SK-N-SH treated with all-trans-retinoic acid at 6 μM for 48 hours (cell line): ENCODE data around the gene VPS35.

Source experiments
- ATAC-seq: fragments of 200-7000 bp; cut with Tn5 transposase; 3 replicates; pipeline ENCODE4 v1.9.1; 2020; ENCODE audit warnings: mild to moderate bottlenecking, moderate library complexity
- ARNTL ChIP-seq: fragments of 450-650 bp; formaldehyde crosslinking; IDR thresholded peaks from 2 replicates; pipeline ENCODE4 v1.5.0; 2020; ENCODE audit warnings: low read depth, mild to moderate bottlenecking, moderate library complexity, borderline replicate concordance
- CSDC2 ChIP-seq: fragments of 250-450 bp; sonication (Bioruptor Pico); IDR thresholded peaks from 2 replicates; pipeline ENCODE4 v1.5.0; 2020; ENCODE audit warnings: mild to moderate bottlenecking, moderate library complexity
- ESRRG ChIP-seq: fragments of 250-450 bp; sonication (Bioruptor Pico); IDR thresholded peaks from 2 replicates; pipeline ENCODE4 v1.6.1; 2021; ENCODE audit warnings: mild to moderate bottlenecking
- ISL1 ChIP-seq: fragments of 250-450 bp; sonication (Bioruptor Pico); IDR thresholded peaks from 2 replicates; pipeline ENCODE4 v2.1.2; 2022; ENCODE audit warnings: mild to moderate bottlenecking, moderate library complexity
- PPARA ChIP-seq: fragments of 250-450 bp; sonication (Bioruptor Pico); IDR thresholded peaks from 2 replicates; pipeline ENCODE4 v1.5.0; 2020; ENCODE audit warnings: mild to moderate bottlenecking, borderline replicate concordance
- RARB ChIP-seq: fragments of 250-450 bp; sonication (Bioruptor Pico); IDR thresholded peaks from 2 replicates; pipeline ENCODE4 v1.8.0; 2021; ENCODE audit warnings: mild to moderate bottlenecking, moderate library complexity
- SNAI2 ChIP-seq: fragments of 250-450 bp; sonication (Bioruptor Pico); IDR thresholded peaks from 2 replicates; pipeline ENCODE4 v1.5.0; 2020; ENCODE audit warnings: mild to moderate bottlenecking, moderate library complexity
- TCF4 ChIP-seq: fragments of 250-450 bp; sonication (Bioruptor Pico); IDR thresholded peaks from 2 replicates; pipeline ENCODE4 v1.8.0; 2021; ENCODE audit warnings: mild to moderate bottlenecking, moderate library complexity, borderline replicate concordance
- ZFP30 ChIP-seq: fragments of 450-650 bp; formaldehyde crosslinking; IDR thresholded peaks from 2 replicates; pipeline ENCODE4 v1.5.0; 2022; ENCODE audit warnings: mild to moderate bottlenecking, moderate library complexity
- ZNF565 ChIP-seq: fragments of 450-650 bp; formaldehyde crosslinking; conservative IDR thresholded peaks from 2 replicates; pipeline ENCODE4 v1.5.0; 2020; ENCODE audit warnings: low read depth, mild to moderate bottlenecking, moderate library complexity
- ZNF70 ChIP-seq: fragments of 450-650 bp; formaldehyde crosslinking; IDR thresholded peaks from 2 replicates; pipeline ENCODE4 v1.5.0; 2020; ENCODE audit warnings: mild to moderate bottlenecking, moderate library complexity
- TF ChIP-seq, protein P1 (sequence below): fragments of 250-450 bp; sonication (Bioruptor Pico); IDR thresholded peaks from 2 replicates; pipeline ENCODE4 v1.8.0; 2020; ENCODE audit warnings: mild to moderate bottlenecking, moderate library complexity, borderline replicate concordance
- TF ChIP-seq, protein P2 (sequence below): fragments of 250-450 bp; sonication (Bioruptor Pico); IDR thresholded peaks from 2 replicates; pipeline ENCODE4 v1.8.0; 2021; ENCODE audit warnings: low read depth, mild to moderate bottlenecking, moderate library complexity, borderline replicate concordance
- TF ChIP-seq, protein P3 (sequence below): fragments of 250-450 bp; sonication (Bioruptor Pico); IDR thresholded peaks from 2 replicates; pipeline ENCODE4 v1.5.1; 2021; ENCODE audit warnings: mild to moderate bottlenecking, moderate library complexity
- TF ChIP-seq, protein P4 (sequence below): fragments of 250-450 bp; sonication (Bioruptor Pico); IDR thresholded peaks from 2 replicates; pipeline ENCODE4 v1.5.0; 2020; ENCODE audit warnings: mild to moderate bottlenecking, moderate library complexity
- TF ChIP-seq, protein P5 (sequence below): fragments of 250-450 bp; sonication (Bioruptor Pico); IDR thresholded peaks from 2 replicates; pipeline ENCODE4 v1.5.1; 2020; ENCODE audit warnings: low read depth, mild to moderate bottlenecking, moderate library complexity

VPS35 gene

DNA sequence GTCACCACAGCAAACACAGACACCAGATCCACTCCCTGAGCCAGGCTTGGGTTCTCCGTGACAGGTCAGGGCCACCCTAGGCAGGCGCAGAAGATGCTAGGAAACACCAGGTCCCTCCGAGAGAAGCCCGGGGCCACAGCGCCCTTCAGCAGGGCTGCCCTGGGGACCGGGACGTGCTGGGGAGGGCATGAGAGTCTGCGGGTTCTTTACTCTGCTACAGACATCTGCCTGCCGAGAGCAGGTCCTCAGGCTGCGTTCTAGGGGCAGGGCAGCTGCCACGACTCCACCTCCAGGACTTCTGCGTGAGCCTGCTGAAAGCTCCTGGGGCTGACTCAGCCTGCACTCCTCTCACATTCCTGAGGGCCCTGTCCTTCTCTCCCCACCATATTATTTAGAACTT lies 47.7 kb upstream of the VPS35 start:
- no peak for TF ChIP-seq ISL1 (CRISPR knock-in tag)
- peak; percentile 39; the same call in 1 of the 3 replicates for ATAC-seq

DNA sequence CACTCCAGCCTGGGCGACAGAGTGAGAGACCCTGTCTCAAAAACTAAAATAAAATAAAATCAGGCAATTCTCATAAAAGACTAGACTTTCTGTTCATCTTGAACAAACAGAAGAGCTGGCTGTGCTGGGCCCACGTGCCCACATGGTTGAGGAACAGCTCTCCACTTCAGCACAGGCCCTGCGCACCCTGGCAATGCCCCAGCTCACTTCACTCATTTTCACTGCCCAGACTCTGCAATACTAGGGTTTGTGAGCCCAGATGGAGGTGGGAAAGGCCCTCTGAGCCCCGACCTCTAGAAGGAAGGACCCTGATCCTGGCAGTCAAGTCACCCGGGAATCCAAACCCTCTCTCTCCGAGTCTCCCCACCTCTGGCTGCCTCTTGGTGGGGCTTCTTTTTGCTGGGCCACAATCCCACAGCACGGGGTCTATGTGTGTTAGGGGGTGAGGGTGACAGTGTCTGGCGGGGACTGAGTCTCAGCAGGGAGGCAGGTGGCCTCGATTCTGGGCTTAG lies 44.4 kb upstream of the VPS35 start:
- no peak for ATAC-seq
- TF ChIP-seq ZFP30 (CRISPR knock-in tag) (no peak), ESRRG (CRISPR knock-in tag) (no peak), RARB (CRISPR knock-in tag) (no peak)

DNA sequence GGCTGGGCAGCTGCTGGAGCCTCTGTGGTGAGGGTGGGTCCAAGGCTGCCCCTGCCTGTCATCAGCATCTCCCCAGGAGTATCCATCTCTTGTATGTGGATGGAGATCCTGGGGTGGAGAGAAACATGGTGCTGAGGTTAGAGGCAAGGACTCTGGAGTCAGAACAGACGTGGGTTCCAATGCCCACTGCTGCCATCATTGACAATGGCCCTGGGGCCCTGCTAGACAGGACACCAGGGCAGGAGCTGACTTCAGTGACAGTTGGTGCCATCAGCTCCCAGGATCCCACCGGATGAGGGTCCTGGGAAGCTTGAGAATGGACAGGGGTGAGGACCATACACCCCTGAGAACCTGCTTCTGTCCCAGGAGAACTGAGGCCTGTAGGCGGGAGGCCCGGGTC lies 43.6 kb upstream of the VPS35 start:
- TF ChIP-seq ISL1 (CRISPR knock-in tag) (no peak), PPARA (CRISPR knock-in tag) (no peak), ZFP30 (CRISPR knock-in tag) (no peak), ARNTL (CRISPR knock-in tag) (no peak), CSDC2 (CRISPR knock-in tag) (no peak)
- TF ChIP-seq, protein P1, sequence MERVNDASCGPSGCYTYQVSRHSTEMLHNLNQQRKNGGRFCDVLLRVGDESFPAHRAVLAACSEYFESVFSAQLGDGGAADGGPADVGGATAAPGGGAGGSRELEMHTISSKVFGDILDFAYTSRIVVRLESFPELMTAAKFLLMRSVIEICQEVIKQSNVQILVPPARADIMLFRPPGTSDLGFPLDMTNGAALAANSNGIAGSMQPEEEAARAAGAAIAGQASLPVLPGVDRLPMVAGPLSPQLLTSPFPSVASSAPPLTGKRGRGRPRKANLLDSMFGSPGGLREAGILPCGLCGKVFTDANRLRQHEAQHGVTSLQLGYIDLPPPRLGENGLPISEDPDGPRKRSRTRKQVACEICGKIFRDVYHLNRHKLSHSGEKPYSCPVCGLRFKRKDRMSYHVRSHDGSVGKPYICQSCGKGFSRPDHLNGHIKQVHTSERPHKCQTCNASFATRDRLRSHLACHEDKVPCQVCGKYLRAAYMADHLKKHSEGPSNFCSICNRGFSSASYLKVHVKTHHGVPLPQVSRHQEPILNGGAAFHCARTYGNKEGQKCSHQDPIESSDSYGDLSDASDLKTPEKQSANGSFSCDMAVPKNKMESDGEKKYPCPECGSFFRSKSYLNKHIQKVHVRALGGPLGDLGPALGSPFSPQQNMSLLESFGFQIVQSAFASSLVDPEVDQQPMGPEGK, result no peak
- TF ChIP-seq, protein P2, sequence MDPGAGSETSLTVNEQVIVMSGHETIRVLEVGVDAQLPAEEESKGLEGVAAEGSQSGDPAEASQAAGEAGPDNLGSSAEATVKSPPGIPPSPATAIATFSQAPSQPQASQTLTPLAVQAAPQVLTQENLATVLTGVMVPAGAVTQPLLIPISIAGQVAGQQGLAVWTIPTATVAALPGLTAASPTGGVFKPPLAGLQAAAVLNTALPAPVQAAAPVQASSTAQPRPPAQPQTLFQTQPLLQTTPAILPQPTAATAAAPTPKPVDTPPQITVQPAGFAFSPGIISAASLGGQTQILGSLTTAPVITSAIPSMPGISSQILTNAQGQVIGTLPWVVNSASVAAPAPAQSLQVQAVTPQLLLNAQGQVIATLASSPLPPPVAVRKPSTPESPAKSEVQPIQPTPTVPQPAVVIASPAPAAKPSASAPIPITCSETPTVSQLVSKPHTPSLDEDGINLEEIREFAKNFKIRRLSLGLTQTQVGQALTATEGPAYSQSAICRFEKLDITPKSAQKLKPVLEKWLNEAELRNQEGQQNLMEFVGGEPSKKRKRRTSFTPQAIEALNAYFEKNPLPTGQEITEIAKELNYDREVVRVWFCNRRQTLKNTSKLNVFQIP (CRISPR knock-in tag), result no peak

DNA sequence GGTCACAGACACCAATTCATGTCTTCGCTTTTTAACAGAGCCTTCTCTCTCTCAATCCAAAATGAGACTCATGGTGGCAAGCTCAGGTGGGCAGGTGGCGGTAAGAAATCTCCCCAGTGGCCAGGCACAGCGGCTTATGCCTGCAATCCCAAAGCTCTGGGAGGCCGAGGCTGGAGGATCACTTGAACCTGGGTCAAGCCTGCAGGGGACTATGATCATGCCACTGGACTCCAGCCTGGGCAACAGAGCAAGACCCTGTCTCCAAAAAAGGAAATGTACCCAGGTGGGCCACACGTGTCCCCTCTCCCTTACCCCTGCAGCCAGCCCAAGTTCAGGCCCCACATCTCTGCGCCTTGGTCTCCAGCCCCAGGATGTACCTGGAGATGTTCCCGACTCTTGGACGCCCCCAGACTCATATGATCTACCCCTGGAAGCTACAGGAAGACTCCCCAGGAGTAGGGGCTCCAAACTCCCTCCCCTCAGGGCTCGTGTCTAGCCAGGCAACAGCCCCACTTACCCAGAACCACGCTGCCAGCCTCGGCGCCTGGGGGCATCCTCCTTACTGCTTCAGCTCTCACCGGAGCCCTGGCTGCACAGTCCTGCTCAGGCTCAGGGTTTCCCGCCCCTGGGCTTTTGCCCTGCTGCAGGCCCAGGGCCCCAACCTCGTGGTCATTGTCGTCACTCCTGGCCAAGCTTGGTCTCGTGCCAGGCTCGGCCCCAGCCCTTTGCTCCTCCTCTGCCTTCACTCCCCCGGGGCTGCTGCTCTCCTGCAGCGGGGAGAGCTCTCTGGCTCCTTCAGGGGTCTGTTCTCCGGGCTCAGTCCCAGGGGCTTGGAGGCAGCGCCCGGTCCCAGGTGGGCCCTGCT lies 42.9 kb upstream of the VPS35 start:
- ATAC-seq, result no peak

More for the DNA sequence above, 43.6 kb upstream of the VPS35 start:
- ATAC-seq, result no peak; the same call in 2 of the 3 replicates

More for the DNA sequence above, 42.9 kb upstream of the VPS35 start:
- TF ChIP-seq, protein P3, sequence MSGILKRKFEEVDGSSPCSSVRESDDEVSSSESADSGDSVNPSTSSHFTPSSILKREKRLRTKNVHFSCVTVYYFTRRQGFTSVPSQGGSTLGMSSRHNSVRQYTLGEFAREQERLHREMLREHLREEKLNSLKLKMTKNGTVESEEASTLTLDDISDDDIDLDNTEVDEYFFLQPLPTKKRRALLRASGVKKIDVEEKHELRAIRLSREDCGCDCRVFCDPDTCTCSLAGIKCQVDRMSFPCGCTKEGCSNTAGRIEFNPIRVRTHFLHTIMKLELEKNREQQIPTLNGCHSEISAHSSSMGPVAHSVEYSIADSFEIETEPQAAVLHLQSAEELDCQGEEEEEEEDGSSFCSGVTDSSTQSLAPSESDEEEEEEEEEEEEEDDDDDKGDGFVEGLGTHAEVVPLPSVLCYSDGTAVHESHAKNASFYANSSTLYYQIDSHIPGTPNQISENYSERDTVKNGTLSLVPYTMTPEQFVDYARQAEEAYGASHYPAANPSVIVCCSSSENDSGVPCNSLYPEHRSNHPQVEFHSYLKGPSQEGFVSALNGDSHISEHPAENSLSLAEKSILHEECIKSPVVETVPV (CRISPR knock-in tag), result no peak
- no peak for TF ChIP-seq RARB (CRISPR knock-in tag)
- TF ChIP-seq SNAI2 (CRISPR knock-in tag), result no peak
- TF ChIP-seq ZNF70 (CRISPR knock-in tag), result no peak
- TF ChIP-seq PPARA (CRISPR knock-in tag), result no peak
- TF ChIP-seq, protein P4, sequence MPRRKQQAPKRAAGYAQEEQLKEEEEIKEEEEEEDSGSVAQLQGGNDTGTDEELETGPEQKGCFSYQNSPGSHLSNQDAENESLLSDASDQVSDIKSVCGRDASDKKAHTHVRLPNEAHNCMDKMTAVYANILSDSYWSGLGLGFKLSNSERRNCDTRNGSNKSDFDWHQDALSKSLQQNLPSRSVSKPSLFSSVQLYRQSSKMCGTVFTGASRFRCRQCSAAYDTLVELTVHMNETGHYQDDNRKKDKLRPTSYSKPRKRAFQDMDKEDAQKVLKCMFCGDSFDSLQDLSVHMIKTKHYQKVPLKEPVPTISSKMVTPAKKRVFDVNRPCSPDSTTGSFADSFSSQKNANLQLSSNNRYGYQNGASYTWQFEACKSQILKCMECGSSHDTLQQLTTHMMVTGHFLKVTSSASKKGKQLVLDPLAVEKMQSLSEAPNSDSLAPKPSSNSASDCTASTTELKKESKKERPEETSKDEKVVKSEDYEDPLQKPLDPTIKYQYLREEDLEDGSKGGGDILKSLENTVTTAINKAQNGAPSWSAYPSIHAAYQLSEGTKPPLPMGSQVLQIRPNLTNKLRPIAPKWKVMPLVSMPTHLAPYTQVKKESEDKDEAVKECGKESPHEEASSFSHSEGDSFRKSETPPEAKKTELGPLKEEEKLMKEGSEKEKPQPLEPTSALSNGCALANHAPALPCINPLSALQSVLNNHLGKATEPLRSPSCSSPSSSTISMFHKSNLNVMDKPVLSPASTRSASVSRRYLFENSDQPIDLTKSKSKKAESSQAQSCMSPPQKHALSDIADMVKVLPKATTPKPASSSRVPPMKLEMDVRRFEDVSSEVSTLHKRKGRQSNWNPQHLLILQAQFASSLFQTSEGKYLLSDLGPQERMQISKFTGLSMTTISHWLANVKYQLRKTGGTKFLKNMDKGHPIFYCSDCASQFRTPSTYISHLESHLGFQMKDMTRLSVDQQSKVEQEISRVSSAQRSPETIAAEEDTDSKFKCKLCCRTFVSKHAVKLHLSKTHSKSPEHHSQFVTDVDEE (CRISPR knock-in tag), result no peak
- TF ChIP-seq TCF4 (CRISPR knock-in tag), result no peak
- TF ChIP-seq, protein P2 (CRISPR knock-in tag), result no peak
- TF ChIP-seq ZNF565 (CRISPR knock-in tag), result no peak
- TF ChIP-seq, protein P5, sequence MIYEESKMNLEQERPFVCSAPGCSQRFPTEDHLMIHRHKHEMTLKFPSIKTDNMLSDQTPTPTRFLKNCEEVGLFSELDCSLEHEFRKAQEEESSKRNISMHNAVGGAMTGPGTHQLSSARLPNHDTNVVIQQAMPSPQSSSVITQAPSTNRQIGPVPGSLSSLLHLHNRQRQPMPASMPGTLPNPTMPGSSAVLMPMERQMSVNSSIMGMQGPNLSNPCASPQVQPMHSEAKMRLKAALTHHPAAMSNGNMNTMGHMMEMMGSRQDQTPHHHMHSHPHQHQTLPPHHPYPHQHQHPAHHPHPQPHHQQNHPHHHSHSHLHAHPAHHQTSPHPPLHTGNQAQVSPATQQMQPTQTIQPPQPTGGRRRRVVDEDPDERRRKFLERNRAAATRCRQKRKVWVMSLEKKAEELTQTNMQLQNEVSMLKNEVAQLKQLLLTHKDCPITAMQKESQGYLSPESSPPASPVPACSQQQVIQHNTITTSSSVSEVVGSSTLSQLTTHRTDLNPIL (CRISPR knock-in tag), result no peak
- TF ChIP-seq CSDC2 (CRISPR knock-in tag), result no peak
